Adrenal gland (tissue), 12 donors: ENCODE results near the gene MAEA. TPM values are rescaled to one million over a fixed set of nuclear protein-coding genes. Genes with fewer than 3 reads are reported as not detected.

Experiments
- DNase-seq, 7 donors: peaks; one replicate each; pipeline ENCODE4 v3.0.0-alpha.2; 2019 to 2020
- H3K27ac ChIP-seq, 5 donors: fragments of 200-600 bp; sonication (generic) in 4 of 5; 1 replicate in 3 of 5; 2 replicates in 2 of 5; pipeline versions ENCODE4 v1.5.1 to v1.8.0; 2016 to 2020; ENCODE audit warnings: mild to moderate bottlenecking in 1 of 5
- H3K27me3 ChIP-seq: fragments of 200-600 bp; 2 replicates; pipeline ENCODE4 v1.8.0; 2021
- H3K36me3 ChIP-seq, 2 donors: fragments of 200-600 bp; replicated peaks in 1 of 2; 1 replicate in 1 of 2; 2 replicates in 1 of 2; pipeline versions ENCODE4 v1.5.1 to v1.8.0; 2018 to 2022
- H3K4me1 ChIP-seq, 2 donors: fragments of 200-600 bp; replicated peaks in 1 of 2; 1 replicate in 1 of 2; 2 replicates in 1 of 2; pipeline versions ENCODE4 v1.5.1 to v1.8.0; 2018 to 2021
- H3K4me3 ChIP-seq, 4 donors: fragments of 200-600 bp; sonication (generic) in 3 of 4; one replicate each; pipeline ENCODE4 v1.5.1; 2016 to 2018
- H3K9me3 ChIP-seq, 3 donors: fragments of 200-600 bp; sonication (generic) in 1 of 3; replicated peaks in 1 of 3; 1 replicate in 2 of 3; 2 replicates in 1 of 3; pipeline versions ENCODE4 v1.5.1 to v1.8.0; 2016 to 2021
- POLR2A ChIP-seq, 2 donors: fragments of 450-650 bp; IDR thresholded peaks; one replicate each; pipeline ENCODE4 v1.6.1; 2017; ENCODE audit warnings: antibody characterized with exemption in 2 of 2, mild to moderate bottlenecking in 2 of 2, moderate library complexity in 1 of 2
- WGBS, 4 donors: extraction: QIAGEN DNeasy Blood & Tissue Kit in 2 of 4; methylation state at CpG; one replicate each; pipeline versions ENCODE4 v1.1.5 to v1.1.7; 2013 to 2017; 5-methylcytosine and 5-hydroxymethylcytosine counted together
- intact Hi-C, 2 donors: fragments of 100-400 bp; cut with DNase I; formaldehyde crosslinking; loops; one replicate each; pipeline versions ENCODE4 v1.14.1 to v1.15.0; 2022 to 2023
- polyA plus RNA-seq, 3 donors: library from polyadenylated mRNA; stranded (reverse); fragments of 200-250 nt in 2 of 3; fragments of 350-450 nt in 1 of 3; fragmentation: Illumina TruSeq in 1 of 3; extraction: RNeasy Lipid Tissue Mini Kit (QIAGEN cat#74804) in 1 of 3; gene quantifications; one replicate each; pipeline ENCODE4 v1.2.3, GENCODE V29; 2013 to 2014
- total RNA-seq, 9 donors: library from RNA; depleted of rRNA in 4 of 9; stranded (reverse); fragments of >200 nt in 4 of 9; fragments of 120-200 nt in 1 of 9; fragmentation: NEBNext Ultra II Directional in 1 of 9; extraction: Animal tissue kit (Norgen Biotek cat#: 25700) in 1 of 9; gene quantifications; one replicate each; pipeline versions ENCODE4 v1.1.0 to v1.2.4, GENCODE V29; 2013 to 2023
- TF ChIP-seq, protein P1 (sequence below), 6 experiments: fragments of 450-650 bp in 4 of 6; fragments of 200-600 bp in 2 of 6; sonication (generic) in 1 of 6; IDR thresholded peaks; 1 replicate in 5 of 6; 2 replicates in 1 of 6; pipeline versions ENCODE4 v1.5.1 to v1.8.0; 2016 to 2021; ENCODE audit warnings: antibody characterized with exemption in 6 of 6, mild to moderate bottlenecking in 2 of 6, moderate library complexity in 1 of 6
- donor health status: healthy with polysubstance abuse.
- donor health status: Bipolar disorder and iron deficiency.
- donor health status: DM: yes; HTN: yes; CAD: no.
- donor health status: DM: no; HTN: no; CAD: no.
- donor health status: DM: no; HTN: no; CAD: no.
- donor health status: DM: yes; HTN: yes; CAD: no.

MAEA gene
- total and polyA plus RNA-seq, 12 donors, result 35.6 to 103 (median 75.1) TPM

- H3K4me1 ChIP-seq, result peaks cover 6 to 17% of the 10 kb centered on the region in 2 donors
- no peak for DNase-seq
- TF ChIP-seq, protein P1, sequence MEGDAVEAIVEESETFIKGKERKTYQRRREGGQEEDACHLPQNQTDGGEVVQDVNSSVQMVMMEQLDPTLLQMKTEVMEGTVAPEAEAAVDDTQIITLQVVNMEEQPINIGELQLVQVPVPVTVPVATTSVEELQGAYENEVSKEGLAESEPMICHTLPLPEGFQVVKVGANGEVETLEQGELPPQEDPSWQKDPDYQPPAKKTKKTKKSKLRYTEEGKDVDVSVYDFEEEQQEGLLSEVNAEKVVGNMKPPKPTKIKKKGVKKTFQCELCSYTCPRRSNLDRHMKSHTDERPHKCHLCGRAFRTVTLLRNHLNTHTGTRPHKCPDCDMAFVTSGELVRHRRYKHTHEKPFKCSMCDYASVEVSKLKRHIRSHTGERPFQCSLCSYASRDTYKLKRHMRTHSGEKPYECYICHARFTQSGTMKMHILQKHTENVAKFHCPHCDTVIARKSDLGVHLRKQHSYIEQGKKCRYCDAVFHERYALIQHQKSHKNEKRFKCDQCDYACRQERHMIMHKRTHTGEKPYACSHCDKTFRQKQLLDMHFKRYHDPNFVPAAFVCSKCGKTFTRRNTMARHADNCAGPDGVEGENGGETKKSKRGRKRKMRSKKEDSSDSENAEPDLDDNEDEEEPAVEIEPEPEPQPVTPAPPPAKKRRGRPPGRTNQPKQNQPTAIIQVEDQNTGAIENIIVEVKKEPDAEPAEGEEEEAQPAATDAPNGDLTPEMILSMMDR (IDR thresholded peaks at IDR 0.05), result no peak
- TF ChIP-seq POLR2A (IDR thresholded peaks at IDR 0.05), result no peak
- intact Hi-C loops, result loop anchor here (5.0 to 10.0 kb wide), 3 partner anchors 153 to 268 kb away; no protein-coding TSS in a partner anchor
- H3K27me3 ChIP-seq, result no peaks in the 10 kb centered on the region
- H3K27ac ChIP-seq, result no peak overlapping the region
- peaks cover 0 to 10% of the 10 kb centered on the region in 2 donors for H3K36me3 ChIP-seq
- 85 to 96% (median 91%) methylated on average over 14 of the region's 14 CpGs for WGBS, 4 donors
- H3K4me3 ChIP-seq, result no peak overlapping the region
- H3K9me3 ChIP-seq, result no peaks in the 10 kb centered on the region
Measured at GRCh38 chr4:1359144-1359501, 69.4 kb downstream of the MAEA start.

DNA sequence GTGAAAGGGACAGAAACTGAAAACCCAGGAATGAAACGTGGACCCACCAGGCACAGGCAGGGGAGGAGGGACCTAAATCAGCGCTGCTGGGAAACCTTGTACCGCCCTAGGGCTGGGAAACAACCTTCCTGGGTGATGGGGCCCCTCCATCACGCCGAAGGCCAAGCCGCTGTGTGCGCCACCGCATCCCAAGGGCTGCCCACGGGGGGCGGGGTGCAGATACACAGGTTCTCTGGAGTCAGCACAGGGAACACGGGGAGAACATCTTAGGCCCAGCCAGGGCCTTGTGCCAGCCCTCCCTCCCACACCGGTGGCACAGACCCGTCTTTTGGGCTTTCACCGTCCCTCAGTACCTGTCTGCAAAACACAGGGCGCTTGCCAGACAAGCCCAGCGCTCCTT lies 70.3 kb downstream of the MAEA start:
- H3K36me3 ChIP-seq, result peaks cover 0 to 6% of the 10 kb centered on the region in 2 donors
- peak in 3 of 7 donors; percentile 49 to 55 (median 53) for DNase-seq
- H3K27ac ChIP-seq, result peak overlapping the region; percentile 15 to 92 (median 68)
- no peak overlapping the region for H3K4me3 ChIP-seq
- TF ChIP-seq, protein P1 (IDR thresholded peaks at IDR 0.05), result no peak
- no peak for TF ChIP-seq POLR2A (IDR thresholded peaks at IDR 0.05)
- no peaks in the 10 kb centered on the region for H3K9me3 ChIP-seq
- intact Hi-C loops, result loop anchor here (5.0 to 10.0 kb wide), 3 partner anchors 152 to 267 kb away; no protein-coding TSS in a partner anchor
- WGBS, 4 donors, result 48 to 70% (median 59%) methylated on average over 11 to 16 of the region's 16 CpGs
- H3K27me3 ChIP-seq, result no peaks in the 10 kb centered on the region
- H3K4me1 ChIP-seq, result peaks cover 6 to 17% of the 10 kb centered on the region in 2 donors

DNA sequence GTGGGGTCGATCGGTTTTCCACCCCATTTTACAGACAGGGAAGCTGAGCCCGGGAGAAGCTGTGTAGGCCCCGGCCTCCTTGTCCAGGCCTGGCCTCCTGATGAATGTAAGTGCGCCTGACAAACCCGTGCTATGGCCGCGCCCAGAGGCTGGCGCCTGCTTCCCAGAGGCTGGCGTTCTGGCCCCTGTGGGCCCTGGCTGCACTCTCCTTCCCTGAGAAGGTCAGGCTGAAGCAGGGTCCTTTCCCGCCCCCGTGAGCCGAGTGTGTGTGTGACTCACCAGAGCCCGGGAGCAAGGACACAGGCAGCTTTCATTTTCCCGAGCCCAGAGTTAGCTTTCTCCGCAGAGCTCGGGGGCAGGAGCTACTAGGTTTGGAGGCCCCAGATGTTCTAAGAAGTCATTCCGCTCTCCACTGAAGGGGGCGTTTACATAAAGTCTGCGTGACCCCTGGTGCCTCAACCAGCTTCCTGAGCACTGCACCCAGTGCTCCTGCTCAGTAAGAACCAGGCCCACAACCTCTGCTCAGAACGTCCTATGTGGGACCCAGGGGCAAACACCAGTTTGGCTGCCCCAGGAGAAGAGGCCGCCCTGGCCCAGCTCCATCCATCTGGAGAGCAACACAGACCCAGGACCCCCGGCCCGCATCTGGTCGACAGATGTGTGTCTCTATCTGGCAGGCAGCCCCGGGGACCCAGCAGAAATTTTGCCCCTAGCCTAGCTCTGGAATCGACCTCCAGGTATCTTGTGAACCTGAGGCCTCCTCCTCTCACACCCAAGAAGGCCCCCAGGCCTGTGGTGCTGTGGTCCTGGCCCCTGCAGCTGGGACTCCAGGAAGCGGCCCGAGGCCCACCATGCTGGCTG lies 71.0 kb downstream of the MAEA start:
- 44 to 57% (median 48%) methylated on average over 10 to 29 of the region's 29 CpGs for WGBS, 4 donors
- intact Hi-C loops, result no loop called here

DNA sequence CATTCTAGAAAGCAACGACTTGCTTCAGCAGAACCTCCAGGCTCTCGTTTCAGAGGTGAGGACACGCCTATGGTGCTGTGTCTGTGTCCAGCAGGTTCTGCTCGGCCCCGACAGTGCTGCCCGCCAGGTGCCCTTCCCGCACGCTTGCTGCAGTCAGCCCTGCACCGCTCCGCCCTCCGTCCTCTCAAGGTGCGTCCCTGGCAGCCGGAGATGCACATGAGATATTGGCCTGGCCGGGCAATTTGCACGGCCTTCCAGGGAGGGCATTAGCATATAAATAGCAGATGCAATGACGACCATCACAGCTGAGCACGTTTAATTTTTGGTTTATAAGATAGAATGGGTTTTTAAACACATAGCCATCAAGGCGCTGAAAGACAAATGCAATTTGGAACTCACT lies 71.7 kb downstream of the MAEA start:
- Histone ChIP-seq H3K4me3 (no peak overlapping the region), H3K36me3 (peaks cover 0 to under 1% of the 10 kb centered on the region in 2 donors), H3K9me3 (no peaks in the 10 kb centered on the region), H3K27ac (peak overlapping the region in 2 of 5 donors; percentile 90 to 92), H3K4me1 (peaks cover 6 to 17% of the 10 kb centered on the region in 2 donors), H3K27me3 (no peaks in the 10 kb centered on the region)
- TF ChIP-seq, protein P1 (IDR thresholded peaks at IDR 0.05), result no peak
- TF ChIP-seq POLR2A (IDR thresholded peaks at IDR 0.05), result no peak
- 72 to 85% (median 85%) methylated on average over 9 to 18 of the region's 18 CpGs for WGBS, 4 donors
- intact Hi-C loops, result no loop called here
- peak in 1 of 7 donors; percentile 69 for DNase-seq

More for the DNA sequence above, 71.0 kb downstream of the MAEA start:
- H3K27ac ChIP-seq, result peak overlapping the region; percentile 15 to 92 (median 68)
- no peaks in the 10 kb centered on the region for H3K36me3 ChIP-seq
- H3K9me3 ChIP-seq, result no peaks in the 10 kb centered on the region
- peaks cover 6 to 17% of the 10 kb centered on the region in 2 donors for H3K4me1 ChIP-seq
- no peaks in the 10 kb centered on the region for H3K27me3 ChIP-seq
- peak; percentile 89 to 94 (median 93) for DNase-seq
- TF ChIP-seq, protein P1 (IDR thresholded peaks at IDR 0.05), result peak in 1 of 6 experiments; percentile 1
- TF ChIP-seq POLR2A (IDR thresholded peaks at IDR 0.05), result peak in 1 of 2 donors; percentile 54
- no peak overlapping the region for H3K4me3 ChIP-seq
